Naive B cell (primary cell): ENCODE measurements around the gene CLEC16A. TPM values are rescaled to one million over a fixed set of nuclear protein-coding genes. Genes with fewer than 3 reads are reported as not detected.
A peak's percentile ranks its signal among the peaks of the same experiment; 100 is the strongest.

Experiments used
- ATAC-seq, 2 donors: fragments of 150-1000 bp; cut with Tn5 transposase; 2 replicates each; pipeline ENCODE4 v1.10.0; 2021; ENCODE audit warnings: low read depth in 2 of 2, mild to moderate bottlenecking in 2 of 2, moderate library complexity in 2 of 2
- DNase-seq: peaks from one replicate; pipeline ENCODE4 v3.0.0; 2022
- H3K27ac Mint-ChIP-seq, 6 donors: one replicate each; pipeline ENCODE4 v1.8.0; 2020 to 2022; ENCODE audit warnings: mild to moderate bottlenecking in 6 of 6, mixed read lengths in 6 of 6, moderate library complexity in 5 of 6, inconsistent platforms in 2 of 6
- H3K27me3 Mint-ChIP-seq, 3 donors: one replicate each; pipeline ENCODE4 v1.8.0; 2021 to 2022; ENCODE audit warnings: mixed read lengths in 3 of 3, mild to moderate bottlenecking in 1 of 3
- H3K36me3 Mint-ChIP-seq, 2 donors: one replicate each; pipeline ENCODE4 v1.8.0; 2020 to 2022; ENCODE audit warnings: mixed read lengths in 2 of 2, inconsistent platforms in 1 of 2, mild to moderate bottlenecking in 1 of 2
- H3K4me1 Mint-ChIP-seq, 3 donors: one replicate each; pipeline ENCODE4 v1.8.0; 2020 to 2022; ENCODE audit warnings: mixed read lengths in 3 of 3, inconsistent platforms in 1 of 3, mild to moderate bottlenecking in 1 of 3, moderate library complexity in 1 of 3
- H3K4me3 Mint-ChIP-seq, 8 donors: one replicate each; pipeline ENCODE4 v1.8.0; 2020 to 2022; ENCODE audit warnings: mild to moderate bottlenecking in 8 of 8, mixed read lengths in 8 of 8, moderate library complexity in 8 of 8, inconsistent platforms in 2 of 8
- H3K9me3 Mint-ChIP-seq, 7 donors: one replicate each; pipeline ENCODE4 v1.8.0; 2020 to 2022; ENCODE audit warnings: mixed read lengths in 7 of 7, mild to moderate bottlenecking in 5 of 7, inconsistent platforms in 2 of 7, moderate library complexity in 1 of 7
- polyA plus RNA-seq, 6 donors: library from polyadenylated mRNA; unstranded; fragments of 300-500 nt; fragmentation: Illumina TruSeq; gene quantifications; one replicate each; pipeline ENCODE4 v1.2.3, GENCODE V29; 2021; ENCODE audit warnings: low read depth in 6 of 6

Gene CLEC16A
- polyA plus RNA-seq, 6 donors from 2014 or later, result 11.8 to 34.9 (median 18.7) TPM

- no peak overlapping the region for H3K27ac Mint-ChIP-seq
- no peak overlapping the region for H3K4me3 Mint-ChIP-seq
- H3K27me3 Mint-ChIP-seq, result no peaks in the 10 kb centered on the region
- peaks cover 0 to 7% (median 0%) of the 10 kb centered on the region in 3 donors for H3K4me1 Mint-ChIP-seq
- no peaks in the 10 kb centered on the region for H3K9me3 Mint-ChIP-seq
- ATAC-seq (no peak), DNase-seq (no peak)
- H3K36me3 Mint-ChIP-seq, result peaks cover 10 to 35% of the 10 kb centered on the region in 2 donors
Observed at GRCh38 chr16:11001611-11002010, 57.2 kb downstream of the CLEC16A start.

- Mint-ChIP-seq H3K9me3 (no peaks in the 10 kb centered on the region), H3K27me3 (no peaks in the 10 kb centered on the region), H3K27ac (peak overlapping the region in 1 of 6 donors; percentile 49), H3K36me3 (peaks cover 10 to 27% of the 10 kb centered on the region in 2 donors), H3K4me3 (peak overlapping the region in 1 of 8 donors; percentile 35), H3K4me1 (peaks cover 0 to 4% (median 0%) of the 10 kb centered on the region in 3 donors)
- ATAC-seq (no peak), DNase-seq (no peak)
Observed at GRCh38 chr16:11003141-11003540, 58.8 kb downstream of the CLEC16A start.

- Mint-ChIP-seq H3K4me3 (no peak overlapping the region), H3K36me3 (peaks cover 17 to 31% of the 10 kb centered on the region in 2 donors), H3K27ac (no peak overlapping the region), H3K27me3 (no peaks in the 10 kb centered on the region), H3K4me1 (no peaks in the 10 kb centered on the region), H3K9me3 (no peaks in the 10 kb centered on the region)
- no peak for ATAC-seq
- no peak for DNase-seq
Observed at GRCh38 chr16:11004351-11004750, 60.0 kb downstream of the CLEC16A start.

GRCh38 chr16:11004973-11005610 is 60.7 kb downstream of the CLEC16A start:
- ATAC-seq (no peak), DNase-seq (no peak)
- Mint-ChIP-seq H3K36me3 (peaks cover 22 to 34% of the 10 kb centered on the region in 2 donors), H3K9me3 (no peaks in the 10 kb centered on the region), H3K27me3 (no peaks in the 10 kb centered on the region), H3K27ac (peak overlapping the region in 2 of 6 donors; percentile 44 to 79), H3K4me3 (no peak overlapping the region), H3K4me1 (no peaks in the 10 kb centered on the region)

GRCh38 chr16:11005611-11005975 is 61.2 kb downstream of the CLEC16A start:
- H3K4me3 Mint-ChIP-seq, result no peak overlapping the region
- H3K27ac Mint-ChIP-seq, result peak overlapping the region in 1 of 6 donors; percentile 44
- H3K9me3 Mint-ChIP-seq, result no peaks in the 10 kb centered on the region
- ATAC-seq (no peak), DNase-seq (no peak)
- H3K27me3 Mint-ChIP-seq, result no peaks in the 10 kb centered on the region
- H3K4me1 Mint-ChIP-seq, result peaks cover 0 to under 1% (median 0%) of the 10 kb centered on the region in 3 donors
- H3K36me3 Mint-ChIP-seq, result peaks cover 25 to 38% of the 10 kb centered on the region in 2 donors

GRCh38 chr16:11006656-11007055 is 62.3 kb downstream of the CLEC16A start:
- no peaks in the 10 kb centered on the region for H3K27me3 Mint-ChIP-seq
- no peak overlapping the region for H3K4me3 Mint-ChIP-seq
- peaks cover 0 to 7% (median 0%) of the 10 kb centered on the region in 3 donors for H3K4me1 Mint-ChIP-seq
- no peak overlapping the region for H3K27ac Mint-ChIP-seq
- ATAC-seq, result no peak
- H3K9me3 Mint-ChIP-seq, result no peaks in the 10 kb centered on the region
- H3K36me3 Mint-ChIP-seq, result peaks cover 28 to 48% of the 10 kb centered on the region in 2 donors
- DNase-seq, result no peak

GRCh38 chr16:11007714-11008280 is 63.4 kb downstream of the CLEC16A start:
- H3K36me3 Mint-ChIP-seq, result peaks cover 28 to 43% of the 10 kb centered on the region in 2 donors
- DNase-seq (no peak), ATAC-seq (no peak)
- peaks cover 0 to 7% (median 0%) of the 10 kb centered on the region in 3 donors for H3K4me1 Mint-ChIP-seq
- no peaks in the 10 kb centered on the region for H3K27me3 Mint-ChIP-seq
- H3K9me3 Mint-ChIP-seq, result no peaks in the 10 kb centered on the region
- no peak overlapping the region for H3K4me3 Mint-ChIP-seq
- H3K27ac Mint-ChIP-seq, result no peak overlapping the region

- Mint-ChIP-seq H3K27ac (no peak overlapping the region), H3K4me3 (no peak overlapping the region), H3K27me3 (no peaks in the 10 kb centered on the region), H3K36me3 (peaks cover 32 to 37% of the 10 kb centered on the region in 2 donors), H3K4me1 (peaks cover 0 to 7% (median 0%) of the 10 kb centered on the region in 3 donors), H3K9me3 (no peaks in the 10 kb centered on the region)
- no peak for DNase-seq
- ATAC-seq, result no peak
Observed at GRCh38 chr16:11009027-11009755, 64.8 kb downstream of the CLEC16A start.

- H3K27me3 Mint-ChIP-seq, result no peaks in the 10 kb centered on the region
- H3K4me3 Mint-ChIP-seq, result no peak overlapping the region
- H3K36me3 Mint-ChIP-seq, result peaks cover 29 to 31% of the 10 kb centered on the region in 2 donors
- ATAC-seq, result no peak
- H3K9me3 Mint-ChIP-seq, result no peaks in the 10 kb centered on the region
- DNase-seq, result no peak
- H3K4me1 Mint-ChIP-seq, result peaks cover 0 to 7% (median 0%) of the 10 kb centered on the region in 3 donors
- no peak overlapping the region for H3K27ac Mint-ChIP-seq
Observed at GRCh38 chr16:11010575-11011221, 66.3 kb downstream of the CLEC16A start.

- peaks cover 0 to 7% (median 0%) of the 10 kb centered on the region in 3 donors for H3K4me1 Mint-ChIP-seq
- no peaks in the 10 kb centered on the region for H3K27me3 Mint-ChIP-seq
- no peak for DNase-seq
- no peak overlapping the region for H3K4me3 Mint-ChIP-seq
- H3K9me3 Mint-ChIP-seq, result no peaks in the 10 kb centered on the region
- peak overlapping the region in 1 of 6 donors; percentile 41 for H3K27ac Mint-ChIP-seq
- peaks cover 28 to 29% of the 10 kb centered on the region in 2 donors for H3K36me3 Mint-ChIP-seq
- no peak for ATAC-seq
Observed at GRCh38 chr16:11011326-11011725, 67.0 kb downstream of the CLEC16A start.

GRCh38 chr16:11012841-11013240 is 68.5 kb downstream of the CLEC16A start:
- Mint-ChIP-seq H3K27ac (no peak overlapping the region), H3K36me3 (peaks cover 23 to 29% of the 10 kb centered on the region in 2 donors), H3K4me1 (peaks cover 0 to 7% (median 0%) of the 10 kb centered on the region in 3 donors), H3K27me3 (no peaks in the 10 kb centered on the region), H3K9me3 (no peaks in the 10 kb centered on the region), H3K4me3 (no peak overlapping the region)
- DNase-seq (no peak), ATAC-seq (no peak)

GRCh38 chr16:11014136-11014535 is 69.8 kb downstream of the CLEC16A start:
- H3K9me3 Mint-ChIP-seq, result no peaks in the 10 kb centered on the region
- H3K27ac Mint-ChIP-seq, result no peak overlapping the region
- no peak overlapping the region for H3K4me3 Mint-ChIP-seq
- DNase-seq, result no peak
- no peak for ATAC-seq
- H3K27me3 Mint-ChIP-seq, result no peaks in the 10 kb centered on the region
- H3K36me3 Mint-ChIP-seq, result peaks cover 19% of the 10 kb centered on the region in 2 donors
- peaks cover 0 to 7% (median 0%) of the 10 kb centered on the region in 3 donors for H3K4me1 Mint-ChIP-seq

- peaks cover 0 to 7% (median 0%) of the 10 kb centered on the region in 3 donors for H3K4me1 Mint-ChIP-seq
Observed at GRCh38 chr16:11015076-11015475, 70.7 kb downstream of the CLEC16A start.

More at GRCh38 chr16:11015076-11015475, 70.7 kb downstream of the CLEC16A start:
- H3K27me3 Mint-ChIP-seq, result no peaks in the 10 kb centered on the region
- no peaks in the 10 kb centered on the region for H3K9me3 Mint-ChIP-seq
- DNase-seq, result no peak
- H3K27ac Mint-ChIP-seq, result no peak overlapping the region
- H3K36me3 Mint-ChIP-seq, result peaks cover 11 to 14% of the 10 kb centered on the region in 2 donors
- ATAC-seq, result no peak
- no peak overlapping the region for H3K4me3 Mint-ChIP-seq
